HepG2 (cell line): ENCODE data around the gene PLPP3. TPM values are rescaled to one million over a fixed set of nuclear protein-coding genes. Genes with fewer than 3 reads are reported as not detected.
A peak's percentile ranks its signal among the peaks of the same experiment; 100 is the strongest.

Experiments
- ARNTL ChIP-seq: sonication (generic); formaldehyde crosslinking; IDR thresholded peaks from 2 replicates; pipeline ENCODE4 v1.4.0; 2020; ENCODE audit warnings: mild to moderate bottlenecking, missing genetic modification reagents
- CCDC6 ChIP-seq: sonication (generic); formaldehyde crosslinking; IDR thresholded peaks from 2 replicates; pipeline ENCODE4 v1.8.1; 2022; ENCODE audit warnings: mild to moderate bottlenecking, missing genetic modification reagents, moderate library complexity
- CEBPG ChIP-seq: IDR thresholded peaks from 2 replicates; pipeline ENCODE4 v1.6.1; 2016
- FOXO1 ChIP-seq: sonication (generic); formaldehyde crosslinking; IDR thresholded peaks from 2 replicates; pipeline ENCODE4 v1.4.0; 2020; ENCODE audit warnings: missing genetic modification reagents
- HCFC1 ChIP-seq: fragments of 150-350 bp; IDR thresholded peaks from 2 replicates; pipeline ENCODE4 v1.6.1; 2014; ENCODE audit warnings: low read depth, low read length
- HDAC2 ChIP-seq: sonication (generic); formaldehyde crosslinking; IDR thresholded peaks from 2 replicates; pipeline ENCODE4 v1.4.0; 2020; ENCODE audit warnings: missing genetic modification reagents
- HNRNPUL1 ChIP-seq: fragments of 200-400 bp; formaldehyde crosslinking; IDR thresholded peaks from 2 replicates; pipeline ENCODE4 v1.6.1; 2017; ENCODE audit warnings: low read depth, mild to moderate bottlenecking, low read length, moderate library complexity
- KDM1A ChIP-seq: IDR thresholded peaks from 2 replicates; pipeline ENCODE4 v1.6.1; 2016; ENCODE audit warnings: missing compliant biosample characterization
- KLF16 ChIP-seq, 2 experiments: sonication (generic) in 1 of 2; formaldehyde crosslinking in 1 of 2; IDR thresholded peaks; 2 replicates each; pipeline versions ENCODE4 v1.6.1 to v1.8.0; 2016 to 2023; ENCODE audit warnings: missing genetic modification reagents in 2 of 2, missing compliant biosample characterization in 1 of 2
- MED13 ChIP-seq: sonication (generic); formaldehyde crosslinking; IDR thresholded peaks from 2 replicates; pipeline ENCODE4 v1.5.0; 2020; ENCODE audit warnings: missing genetic modification reagents
- MEIS2 ChIP-seq: sonication (generic); formaldehyde crosslinking; IDR thresholded peaks from 2 replicates; pipeline ENCODE4 v1.9.0; 2021; ENCODE audit warnings: mild to moderate bottlenecking, missing genetic modification reagents
- MZF1 ChIP-seq: sonication (generic); formaldehyde crosslinking; IDR thresholded peaks from 2 replicates; pipeline ENCODE4 v1.8.1; 2023; ENCODE audit warnings: mild to moderate bottlenecking, missing genetic modification reagents, borderline replicate concordance
- NBN ChIP-seq: fragments of 450-650 bp; conservative IDR thresholded peaks from 2 replicates; pipeline ENCODE4 v1.6.1; 2017
- NCOA2 ChIP-seq: sonication (generic); formaldehyde crosslinking; IDR thresholded peaks from 2 replicates; pipeline ENCODE4 v1.8.0; 2022; ENCODE audit warnings: inconsistent platforms
- NFIC ChIP-seq: IDR thresholded peaks from 2 replicates; pipeline ENCODE4 v1.6.1; 2012; ENCODE audit warnings: mild to moderate bottlenecking, low read length, inconsistent platforms
- RBM22 ChIP-seq: fragments of 200-400 bp; formaldehyde crosslinking; optimal IDR thresholded peaks from 2 replicates; pipeline ENCODE3; 2017; ENCODE audit warnings: mild to moderate bottlenecking, low read length, moderate library complexity
- STAG1 ChIP-seq: sonication (generic); formaldehyde crosslinking; IDR thresholded peaks from 2 replicates; pipeline ENCODE4 v1.4.0; 2020; ENCODE audit warnings: missing genetic modification reagents
- TCF7L2 ChIP-seq: IDR thresholded peaks from 2 replicates; pipeline ENCODE4 v1.6.1; 2011; ENCODE audit warnings: mild to moderate bottlenecking, low read depth, low read length, moderate library complexity
- ZFP37 ChIP-seq: sonication (generic); formaldehyde crosslinking; IDR thresholded peaks from 2 replicates; pipeline ENCODE4 v1.4.0; 2020; ENCODE audit warnings: missing genetic modification reagents, borderline replicate concordance
- polyA plus RNA-seq, 8 experiments: library from polyadenylated mRNA; depleted of rRNA in 3 of 8; stranded (reverse) in 7 of 8; unstranded in 1 of 8; fragments of >200 nt; fragmentation: Illumina TruSeq in 4 of 8; extraction: Trizol in 4 of 8; gene quantifications; 2 replicates each; pipeline versions ENCODE4 v1.2.1 to v1.2.3, GENCODE V29; 2011 to 2016; ENCODE audit warnings: low read depth in 4 of 8, missing spikeins in 1 of 8, mixed read lengths in 1 of 8; ENCODE audit not compliant: insufficient read depth in 1 of 8
- total RNA-seq, 5 experiments: library from RNA; depleted of rRNA; stranded (reverse); fragments of >200 nt; fragmentation: Illumina TruSeq; extraction: Trizol; gene quantifications; 2 replicates each; pipeline ENCODE4 v1.2.3, GENCODE V29; 2016; ENCODE audit warnings: low read depth in 1 of 5
- TF ChIP-seq, protein P1 (sequence below): sonication (generic); formaldehyde crosslinking; IDR thresholded peaks from 2 replicates; pipeline ENCODE4 v1.4.0; 2020; ENCODE audit warnings: missing genetic modification reagents
- TF ChIP-seq, protein P2 (sequence below): sonication (generic); formaldehyde crosslinking; IDR thresholded peaks from 2 replicates; pipeline ENCODE4 v1.5.0; 2020; ENCODE audit warnings: missing genetic modification reagents, mild to moderate bottlenecking, borderline replicate concordance
- TF ChIP-seq, protein P3 (sequence below): sonication (generic); formaldehyde crosslinking; IDR thresholded peaks from 2 replicates; pipeline ENCODE4 v1.4.0; 2020; ENCODE audit warnings: low read depth, missing genetic modification reagents
- TF ChIP-seq, protein P4 (sequence below): sonication (generic); formaldehyde crosslinking; IDR thresholded peaks from 2 replicates; pipeline ENCODE4 v1.8.0; 2022; ENCODE audit warnings: missing genetic modification reagents, low read depth, mild to moderate bottlenecking, borderline replicate concordance
- TF ChIP-seq, protein P5 (sequence below): sonication (generic); formaldehyde crosslinking; IDR thresholded peaks from 2 replicates; pipeline ENCODE4 v1.5.0; 2020; ENCODE audit warnings: mild to moderate bottlenecking, low read depth, missing genetic modification reagents, borderline replicate concordance

PLPP3 gene
- total and polyA plus RNA-seq, 2 of the 13 experiments (the other 11 are each of a cell fraction or from before 2014, with no cell fraction given), result 49.7 to 65.8 TPM

DNA sequence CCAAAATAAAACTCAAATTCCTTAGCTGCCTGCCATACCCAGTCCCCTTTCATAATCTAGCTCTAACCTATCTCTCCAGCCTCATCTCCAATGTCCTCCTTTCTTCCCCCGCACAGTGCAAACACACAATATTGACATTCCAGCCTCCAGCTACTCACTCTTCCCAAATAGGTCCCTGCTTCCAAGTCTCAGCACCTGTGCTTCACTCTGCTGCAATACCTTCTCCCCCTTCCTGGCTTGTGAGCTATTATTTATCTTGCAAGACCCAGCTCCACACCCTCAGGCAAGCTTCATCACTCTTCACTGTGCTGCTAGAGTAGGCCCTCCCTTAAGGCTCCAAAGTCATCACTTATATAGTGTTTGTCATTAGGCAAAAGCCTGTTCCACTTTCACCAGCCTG lies 9.7 kb downstream of the PLPP3 start (continued):
- TF ChIP-seq, protein P1, sequence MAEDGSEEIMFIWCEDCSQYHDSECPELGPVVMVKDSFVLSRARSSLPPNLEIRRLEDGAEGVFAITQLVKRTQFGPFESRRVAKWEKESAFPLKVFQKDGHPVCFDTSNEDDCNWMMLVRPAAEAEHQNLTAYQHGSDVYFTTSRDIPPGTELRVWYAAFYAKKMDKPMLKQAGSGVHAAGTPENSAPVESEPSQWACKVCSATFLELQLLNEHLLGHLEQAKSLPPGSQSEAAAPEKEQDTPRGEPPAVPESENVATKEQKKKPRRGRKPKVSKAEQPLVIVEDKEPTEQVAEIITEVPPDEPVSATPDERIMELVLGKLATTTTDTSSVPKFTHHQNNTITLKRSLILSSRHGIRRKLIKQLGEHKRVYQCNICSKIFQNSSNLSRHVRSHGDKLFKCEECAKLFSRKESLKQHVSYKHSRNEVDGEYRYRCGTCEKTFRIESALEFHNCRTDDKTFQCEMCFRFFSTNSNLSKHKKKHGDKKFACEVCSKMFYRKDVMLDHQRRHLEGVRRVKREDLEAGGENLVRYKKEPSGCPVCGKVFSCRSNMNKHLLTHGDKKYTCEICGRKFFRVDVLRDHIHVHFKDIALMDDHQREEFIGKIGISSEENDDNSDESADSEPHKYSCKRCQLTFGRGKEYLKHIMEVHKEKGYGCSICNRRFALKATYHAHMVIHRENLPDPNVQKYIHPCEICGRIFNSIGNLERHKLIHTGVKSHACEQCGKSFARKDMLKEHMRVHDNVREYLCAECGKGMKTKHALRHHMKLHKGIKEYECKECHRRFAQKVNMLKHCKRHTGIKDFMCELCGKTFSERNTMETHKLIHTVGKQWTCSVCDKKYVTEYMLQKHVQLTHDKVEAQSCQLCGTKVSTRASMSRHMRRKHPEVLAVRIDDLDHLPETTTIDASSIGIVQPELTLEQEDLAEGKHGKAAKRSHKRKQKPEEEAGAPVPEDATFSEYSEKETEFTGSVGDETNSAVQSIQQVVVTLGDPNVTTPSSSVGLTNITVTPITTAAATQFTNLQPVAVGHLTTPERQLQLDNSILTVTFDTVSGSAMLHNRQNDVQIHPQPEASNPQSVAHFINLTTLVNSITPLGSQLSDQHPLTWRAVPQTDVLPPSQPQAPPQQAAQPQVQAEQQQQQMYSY (CRISPR knock-in tag), result peak; percentile 39; the same call in 1 of the 2 replicates
- TF ChIP-seq MZF1 (no peak), HNRNPUL1 (no peak), TCF7L2 (peak; percentile 55), ARNTL (CRISPR knock-in tag) (peak; percentile 49; the same call in 1 of the 2 replicates), HDAC2 (peak; percentile 98), STAG1 (CRISPR knock-in tag) (peak; percentile 43), MEIS2 (CRISPR knock-in tag) (peak; percentile 74; the same call in 1 of the 2 replicates), KDM1A (CRISPR knock-in tag) (peak; percentile 88; the same call in 1 of the 2 replicates), NBN (no peak), FOXO1 (CRISPR knock-in tag) (peak; percentile 86; the same call in 1 of the 2 replicates), NFIC (0 out of 2 replicates have a peak, but pooled peaks have one; percentile 57), NCOA2 (CRISPR knock-in tag) (peak; percentile 89), KLF16 (CRISPR knock-in tag; IDR thresholded peaks at IDR 0.05) (peak in 1 of 2 experiments; percentile 50; a peak in 2 of 4 replicates), ZFP37 (CRISPR knock-in tag) (0 out of 2 replicates have a peak, but pooled peaks have one; percentile 65), HCFC1 (no peak), RBM22 (peak; percentile 71), CCDC6 (CRISPR knock-in tag) (peak; percentile 69; the same call in 1 of the 2 replicates), CEBPG (CRISPR knock-in tag) (peak; percentile 91), MED13 (peak; percentile 77; the same call in 1 of the 2 replicates)
- TF ChIP-seq, protein P2, sequence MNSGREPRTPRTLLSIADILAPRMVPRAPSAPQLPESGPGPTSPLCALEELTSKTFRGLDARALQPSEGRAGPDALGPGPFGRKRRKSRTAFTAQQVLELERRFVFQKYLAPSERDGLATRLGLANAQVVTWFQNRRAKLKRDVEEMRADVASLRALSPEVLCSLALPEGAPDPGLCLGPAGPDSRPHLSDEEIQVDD (CRISPR knock-in tag), result no peak
- TF ChIP-seq, protein P3, sequence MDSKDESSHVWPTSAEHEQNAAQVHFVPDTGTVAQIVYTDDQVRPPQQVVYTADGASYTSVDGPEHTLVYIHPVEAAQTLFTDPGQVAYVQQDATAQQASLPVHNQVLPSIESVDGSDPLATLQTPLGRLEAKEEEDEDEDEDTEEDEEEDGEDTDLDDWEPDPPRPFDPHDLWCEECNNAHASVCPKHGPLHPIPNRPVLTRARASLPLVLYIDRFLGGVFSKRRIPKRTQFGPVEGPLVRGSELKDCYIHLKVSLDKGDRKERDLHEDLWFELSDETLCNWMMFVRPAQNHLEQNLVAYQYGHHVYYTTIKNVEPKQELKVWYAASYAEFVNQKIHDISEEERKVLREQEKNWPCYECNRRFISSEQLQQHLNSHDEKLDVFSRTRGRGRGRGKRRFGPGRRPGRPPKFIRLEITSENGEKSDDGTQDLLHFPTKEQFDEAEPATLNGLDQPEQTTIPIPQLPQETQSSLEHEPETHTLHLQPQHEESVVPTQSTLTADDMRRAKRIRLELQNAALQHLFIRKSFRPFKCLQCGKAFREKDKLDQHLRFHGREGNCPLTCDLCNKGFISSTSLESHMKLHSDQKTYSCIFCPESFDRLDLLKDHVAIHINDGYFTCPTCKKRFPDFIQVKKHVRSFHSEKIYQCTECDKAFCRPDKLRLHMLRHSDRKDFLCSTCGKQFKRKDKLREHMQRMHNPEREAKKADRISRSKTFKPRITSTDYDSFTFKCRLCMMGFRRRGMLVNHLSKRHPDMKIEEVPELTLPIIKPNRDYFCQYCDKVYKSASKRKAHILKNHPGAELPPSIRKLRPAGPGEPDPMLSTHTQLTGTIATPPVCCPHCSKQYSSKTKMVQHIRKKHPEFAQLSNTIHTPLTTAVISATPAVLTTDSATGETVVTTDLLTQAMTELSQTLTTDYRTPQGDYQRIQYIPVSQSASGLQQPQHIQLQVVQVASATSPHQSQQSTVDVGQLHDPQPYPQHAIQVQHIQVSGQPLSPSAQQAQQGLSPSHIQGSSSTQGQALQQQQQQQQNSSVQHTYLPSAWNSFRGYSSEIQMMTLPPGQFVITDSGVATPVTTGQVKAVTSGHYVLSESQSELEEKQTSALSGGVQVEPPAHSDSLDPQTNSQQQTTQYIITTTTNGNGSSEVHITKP (CRISPR knock-in tag), result peak; percentile 72; the same call in 1 of the 2 replicates
- TF ChIP-seq, protein P4, sequence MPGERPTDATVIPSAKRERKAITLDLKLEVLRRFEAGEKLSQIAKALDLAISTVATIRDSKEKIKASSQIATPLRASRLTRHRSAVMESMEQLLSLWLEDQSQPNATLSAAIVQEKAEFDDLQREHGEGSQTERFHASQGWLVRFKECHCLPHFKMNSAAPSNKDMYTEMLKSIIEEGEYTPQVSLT (CRISPR knock-in tag), result no peak
- TF ChIP-seq, protein P5, sequence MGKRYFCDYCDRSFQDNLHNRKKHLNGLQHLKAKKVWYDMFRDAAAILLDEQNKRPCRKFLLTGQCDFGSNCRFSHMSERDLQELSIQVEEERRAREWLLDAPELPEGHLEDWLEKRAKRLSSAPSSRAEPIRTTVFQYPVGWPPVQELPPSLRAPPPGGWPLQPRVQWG (CRISPR knock-in tag), result no peak
